Neural cell (in vitro differentiated cells): Measurements from ENCODE around the gene UBE2N. TPM values are rescaled to one million over a fixed set of nuclear protein-coding genes. Genes with fewer than 3 reads are reported as not detected.
A peak's percentile ranks its signal among the peaks of the same experiment; 100 is the strongest.
"Not testable (repeated sequence)": the region's sequence is repeated elsewhere in the genome, so short reads cannot be mapped to it uniquely, and the experiment has no call there.

Source experiments
- H2AFZ ChIP-seq: fragments of 200-600, 300-800 bp; sonication (generic), shearing (Covaris generic); 2 replicates; pipeline ENCODE4 v1.6.0; 2014; ENCODE audit warnings: low read depth, mild to moderate bottlenecking, antibody characterized with exemption, low read length, moderate library complexity
- H3F3A ChIP-seq: fragments of 200-600 bp; shearing (Covaris generic); 2 replicates; pipeline ENCODE4 v1.6.1; 2016; ENCODE audit warnings: mild to moderate bottlenecking, moderate library complexity, mixed read lengths, antibody characterized with exemption, low read length; ENCODE audit not compliant: insufficient read depth, poor library complexity, severe bottlenecking
- H3K27ac ChIP-seq: fragments of 200-600, 300-800 bp; sonication (generic), shearing (Covaris generic); 2 replicates; pipeline ENCODE4 v1.5.1; 2014; ENCODE audit warnings: mild to moderate bottlenecking, low read length, moderate library complexity
- H3K27me3 ChIP-seq: fragments of 300-800, 200-600 bp; sonication (generic), shearing (Covaris generic); 2 replicates; pipeline ENCODE4 v1.6.0; 2014; ENCODE audit warnings: mild to moderate bottlenecking, low read depth, low read length, moderate library complexity; ENCODE audit not compliant: insufficient read depth
- H3K36me3 ChIP-seq: fragments of 300-800, 200-600 bp; sonication (generic), shearing (Covaris generic); 2 replicates; pipeline ENCODE4 v1.5.1; 2014; ENCODE audit warnings: mild to moderate bottlenecking, antibody characterized with exemption, low read length, moderate library complexity; ENCODE audit not compliant: insufficient read depth
- H3K4me2 ChIP-seq: fragments of 300-800, 200-600 bp; sonication (generic), shearing (Covaris generic); 2 replicates; pipeline ENCODE4 v1.6.0; 2014; ENCODE audit warnings: mild to moderate bottlenecking, low read length
- H3K4me3 ChIP-seq: fragments of 300-800, 200-600 bp; sonication (generic), shearing (Covaris generic); 2 replicates; pipeline ENCODE4 v1.5.1; 2014; ENCODE audit warnings: mild to moderate bottlenecking, low read length, moderate library complexity
- H3K79me2 ChIP-seq: fragments of 200-600 bp; shearing (Covaris generic); replicated peaks from 2 replicates; pipeline ENCODE4 v1.6.0; 2014; ENCODE audit warnings: mild to moderate bottlenecking, low read length, moderate library complexity; ENCODE audit not compliant: insufficient read depth
- H3K9ac ChIP-seq: fragments of 300-800, 200-600 bp; sonication (generic), shearing (Covaris generic); 2 replicates; pipeline ENCODE4 v1.6.1; 2016; ENCODE audit warnings: mild to moderate bottlenecking, low read length, mixed read lengths
- H3K9me2 ChIP-seq: fragments of 200-600 bp; shearing (Covaris generic); 2 replicates; pipeline ENCODE4 v1.6.1; 2016; ENCODE audit warnings: mild to moderate bottlenecking, low read length, mixed read lengths; ENCODE audit not compliant: insufficient read depth
- H3K9me3 ChIP-seq: fragments of 200-600, 300-800 bp; sonication (generic), shearing (Covaris generic); 2 replicates; pipeline ENCODE4 v1.6.1; 2016; ENCODE audit warnings: mild to moderate bottlenecking, mixed run types, low read length, moderate library complexity, mixed read lengths
- H4K20me1 ChIP-seq: fragments of 200-600 bp; shearing (Covaris generic); 2 replicates; pipeline ENCODE4 v1.6.1; 2016; ENCODE audit warnings: mild to moderate bottlenecking, mixed run types; ENCODE audit not compliant: insufficient read depth
- EP300 ChIP-seq: fragments of 450-650 bp; conservative IDR thresholded peaks from 2 replicates; pipeline ENCODE4 v1.6.1; 2014; ENCODE audit warnings: antibody characterized with exemption, mild to moderate bottlenecking, moderate library complexity; ENCODE audit not compliant: poor library complexity, severe bottlenecking
- EZH2 ChIP-seq: fragments of 200-600, 300-800 bp; shearing (Covaris generic), sonication (generic); IDR thresholded peaks from 2 replicates; pipeline ENCODE4 v1.6.1; 2014; ENCODE audit warnings: antibody characterized with exemption, low read length, borderline replicate concordance, mild to moderate bottlenecking; ENCODE audit not compliant: insufficient read depth, poor library complexity, severe bottlenecking
- MXI1 ChIP-seq: fragments of 450-650 bp; conservative IDR thresholded peaks from 2 replicates; pipeline ENCODE4 v1.6.1; 2014; ENCODE audit warnings: antibody characterized with exemption, mild to moderate bottlenecking; ENCODE audit not compliant: poor library complexity, severe bottlenecking
- POLR2AphosphoS5 ChIP-seq: IDR thresholded peaks from 2 replicates; pipeline ENCODE4 v1.6.1; 2012
- RAD21 ChIP-seq: fragments of 450-650 bp; conservative IDR thresholded peaks from 2 replicates; pipeline ENCODE4 v1.6.1; 2014; ENCODE audit warnings: antibody characterized with exemption, mild to moderate bottlenecking, moderate library complexity
- SMC3 ChIP-seq: fragments of 450-650 bp; conservative IDR thresholded peaks from 2 replicates; pipeline ENCODE4 v1.6.1; 2014; ENCODE audit warnings: antibody characterized with exemption, mild to moderate bottlenecking, moderate library complexity; ENCODE audit not compliant: poor library complexity
- TAF1 ChIP-seq: IDR thresholded peaks from 2 replicates; pipeline ENCODE4 v1.6.1; 2012; ENCODE audit warnings: low read depth
- polyA plus RNA-seq: library from polyadenylated mRNA; depleted of rRNA; stranded (reverse); fragments of >200 nt; gene quantifications from 2 replicates; pipeline ENCODE4 v1.2.3, GENCODE V29; 2014
- TF ChIP-seq, protein P1 (sequence below): fragments of 450-650 bp; IDR thresholded peaks from 2 replicates; pipeline ENCODE4 v1.5.1; 2014; ENCODE audit warnings: antibody characterized with exemption, mild to moderate bottlenecking, moderate library complexity; ENCODE audit not compliant: poor library complexity, severe bottlenecking
- TF ChIP-seq, protein P2 (sequence below): IDR thresholded peaks from 2 replicates; pipeline ENCODE4 v1.6.1; 2012; ENCODE audit warnings: borderline replicate concordance

Gene UBE2N
- polyA plus RNA-seq, 1 donor from 2014 or later = 172 TPM

DNA sequence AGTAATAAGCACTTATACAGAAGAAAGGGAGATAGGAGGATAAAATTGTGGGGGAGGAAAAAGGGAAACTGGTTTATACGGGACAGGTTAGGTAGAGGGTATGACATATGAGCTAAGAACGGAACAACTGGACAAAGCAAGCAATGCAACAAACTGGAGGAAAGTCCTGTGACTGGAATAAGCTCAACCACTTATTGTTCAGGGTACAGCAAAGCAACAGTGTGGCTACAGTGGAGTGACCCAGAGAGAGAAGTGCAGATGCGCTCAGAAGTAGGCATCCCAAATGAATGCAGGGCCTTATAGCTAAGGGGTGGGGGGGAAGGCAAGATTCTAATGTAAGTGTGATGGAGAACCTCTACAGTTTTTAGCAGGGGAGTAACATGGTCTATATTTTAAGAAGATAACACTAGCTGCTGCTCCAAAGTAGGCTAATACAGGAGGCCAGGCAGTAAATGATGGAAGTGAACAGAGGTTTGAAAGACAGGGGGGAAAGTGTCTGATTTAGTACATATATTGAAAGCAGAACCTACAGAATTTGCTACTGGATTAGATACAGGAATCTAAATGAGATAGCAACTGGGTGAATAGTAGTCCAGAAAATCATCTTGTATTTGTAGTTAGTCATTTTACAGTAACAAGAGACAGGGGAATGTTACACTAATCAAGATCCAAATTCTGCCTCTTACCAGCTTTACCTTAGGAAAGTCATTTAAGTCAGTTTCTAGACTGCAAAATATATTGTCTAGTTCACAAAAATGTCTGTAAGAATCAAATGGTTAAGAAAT, 3.3 kb downstream of the UBE2N start:
- H3K9me3 ChIP-seq = no peaks in the 10 kb centered on the region
- no peak overlapping the region for H2AFZ ChIP-seq
- no peak overlapping the region for H3K4me2 ChIP-seq
- peaks cover 12% of the 10 kb centered on the region for H4K20me1 ChIP-seq
- H3K9ac ChIP-seq = no peak overlapping the region
- H3K9me2 ChIP-seq = no peaks in the 10 kb centered on the region
- peak overlapping the region; percentile 91 for H3K4me3 ChIP-seq
- no peaks in the 10 kb centered on the region for H3K27me3 ChIP-seq
- H3K79me2 ChIP-seq = peaks cover 72% of the 10 kb centered on the region
- H3F3A ChIP-seq = peaks cover 10% of the 10 kb centered on the region
- H3K36me3 ChIP-seq = no peaks in the 10 kb centered on the region
- no peak overlapping the region for H3K27ac ChIP-seq
- TF ChIP-seq POLR2AphosphoS5 = no peak
- no peak for TF ChIP-seq MXI1
- TF ChIP-seq, protein P1, sequence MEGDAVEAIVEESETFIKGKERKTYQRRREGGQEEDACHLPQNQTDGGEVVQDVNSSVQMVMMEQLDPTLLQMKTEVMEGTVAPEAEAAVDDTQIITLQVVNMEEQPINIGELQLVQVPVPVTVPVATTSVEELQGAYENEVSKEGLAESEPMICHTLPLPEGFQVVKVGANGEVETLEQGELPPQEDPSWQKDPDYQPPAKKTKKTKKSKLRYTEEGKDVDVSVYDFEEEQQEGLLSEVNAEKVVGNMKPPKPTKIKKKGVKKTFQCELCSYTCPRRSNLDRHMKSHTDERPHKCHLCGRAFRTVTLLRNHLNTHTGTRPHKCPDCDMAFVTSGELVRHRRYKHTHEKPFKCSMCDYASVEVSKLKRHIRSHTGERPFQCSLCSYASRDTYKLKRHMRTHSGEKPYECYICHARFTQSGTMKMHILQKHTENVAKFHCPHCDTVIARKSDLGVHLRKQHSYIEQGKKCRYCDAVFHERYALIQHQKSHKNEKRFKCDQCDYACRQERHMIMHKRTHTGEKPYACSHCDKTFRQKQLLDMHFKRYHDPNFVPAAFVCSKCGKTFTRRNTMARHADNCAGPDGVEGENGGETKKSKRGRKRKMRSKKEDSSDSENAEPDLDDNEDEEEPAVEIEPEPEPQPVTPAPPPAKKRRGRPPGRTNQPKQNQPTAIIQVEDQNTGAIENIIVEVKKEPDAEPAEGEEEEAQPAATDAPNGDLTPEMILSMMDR = no peak
- no peak for TF ChIP-seq EP300
- TF ChIP-seq, protein P2, sequence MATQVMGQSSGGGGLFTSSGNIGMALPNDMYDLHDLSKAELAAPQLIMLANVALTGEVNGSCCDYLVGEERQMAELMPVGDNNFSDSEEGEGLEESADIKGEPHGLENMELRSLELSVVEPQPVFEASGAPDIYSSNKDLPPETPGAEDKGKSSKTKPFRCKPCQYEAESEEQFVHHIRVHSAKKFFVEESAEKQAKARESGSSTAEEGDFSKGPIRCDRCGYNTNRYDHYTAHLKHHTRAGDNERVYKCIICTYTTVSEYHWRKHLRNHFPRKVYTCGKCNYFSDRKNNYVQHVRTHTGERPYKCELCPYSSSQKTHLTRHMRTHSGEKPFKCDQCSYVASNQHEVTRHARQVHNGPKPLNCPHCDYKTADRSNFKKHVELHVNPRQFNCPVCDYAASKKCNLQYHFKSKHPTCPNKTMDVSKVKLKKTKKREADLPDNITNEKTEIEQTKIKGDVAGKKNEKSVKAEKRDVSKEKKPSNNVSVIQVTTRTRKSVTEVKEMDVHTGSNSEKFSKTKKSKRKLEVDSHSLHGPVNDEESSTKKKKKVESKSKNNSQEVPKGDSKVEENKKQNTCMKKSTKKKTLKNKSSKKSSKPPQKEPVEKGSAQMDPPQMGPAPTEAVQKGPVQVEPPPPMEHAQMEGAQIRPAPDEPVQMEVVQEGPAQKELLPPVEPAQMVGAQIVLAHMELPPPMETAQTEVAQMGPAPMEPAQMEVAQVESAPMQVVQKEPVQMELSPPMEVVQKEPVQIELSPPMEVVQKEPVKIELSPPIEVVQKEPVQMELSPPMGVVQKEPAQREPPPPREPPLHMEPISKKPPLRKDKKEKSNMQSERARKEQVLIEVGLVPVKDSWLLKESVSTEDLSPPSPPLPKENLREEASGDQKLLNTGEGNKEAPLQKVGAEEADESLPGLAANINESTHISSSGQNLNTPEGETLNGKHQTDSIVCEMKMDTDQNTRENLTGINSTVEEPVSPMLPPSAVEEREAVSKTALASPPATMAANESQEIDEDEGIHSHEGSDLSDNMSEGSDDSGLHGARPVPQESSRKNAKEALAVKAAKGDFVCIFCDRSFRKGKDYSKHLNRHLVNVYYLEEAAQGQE = no peak
- no peak for TF ChIP-seq TAF1
- TF ChIP-seq SMC3 = no peak
- no peak for TF ChIP-seq RAD21

GRCh38 chr12:93434256-93434865, 7.4 kb downstream of the UBE2N start:
- H2AFZ ChIP-seq = no peak overlapping the region
- H3K27ac ChIP-seq = no peak overlapping the region
- H3K9me2 ChIP-seq = no peaks in the 10 kb centered on the region
- no peak overlapping the region for H3K4me2 ChIP-seq
- no peaks in the 10 kb centered on the region for H3K36me3 ChIP-seq
- no peaks in the 10 kb centered on the region for H3K27me3 ChIP-seq
- TF ChIP-seq POLR2AphosphoS5 (no peak), RAD21 (no peak), EZH2 (no peak), TAF1 (no peak), EP300 (no peak), SMC3 (no peak), MXI1 (no peak)
- TF ChIP-seq, protein P2 = no peak
- TF ChIP-seq, protein P1 = no peak
- H4K20me1 ChIP-seq = peaks cover 4% of the 10 kb centered on the region
- peaks cover 6% of the 10 kb centered on the region for H3F3A ChIP-seq
- H3K9me3 ChIP-seq = no peaks in the 10 kb centered on the region
- H3K79me2 ChIP-seq = peaks cover 85% of the 10 kb centered on the region
- H3K4me3 ChIP-seq = no peak overlapping the region
- H3K9ac ChIP-seq = no peak overlapping the region

- H3K4me3 ChIP-seq, H3K27ac ChIP-seq, H3K9me3 ChIP-seq, H3K4me2 ChIP-seq, H3F3A ChIP-seq, H3K9ac ChIP-seq, H3K36me3 ChIP-seq, H4K20me1 ChIP-seq, H3K27me3 ChIP-seq, H3K9me2 ChIP-seq, H2AFZ ChIP-seq: not testable (repeated sequence)
- peaks cover 85% of the 10 kb centered on the region for H3K79me2 ChIP-seq
Measured at GRCh38 chr12:93432031-93432430, 9.7 kb downstream of the UBE2N start.
